Fibroblast of lung (primary cell): ENCODE results near the gene PAPLN. TPM values are rescaled to one million over a fixed set of nuclear protein-coding genes. Genes with fewer than 3 reads are reported as not detected.

ENCODE experiments used
- DNase-seq, 2 donors: peaks; one replicate each; pipeline versions ENCODE4 v3.0.0 to v3.0.0-alpha.2; 2010; ENCODE audit warnings: low read depth in 2 of 2
- H2AFZ ChIP-seq: 2 replicates; pipeline ENCODE4 v1.5.1; 2012; ENCODE audit warnings: low read length, control low read depth, inconsistent platforms
- H3K27ac ChIP-seq: 2 replicates; pipeline ENCODE4 v1.5.1; 2011; ENCODE audit warnings: low read length, control low read depth; ENCODE audit not compliant: insufficient read depth
- H3K27me3 ChIP-seq: 2 replicates; pipeline ENCODE4 v1.5.1; 2011; ENCODE audit warnings: mild to moderate bottlenecking, low read length; ENCODE audit not compliant: control insufficient read depth, insufficient read depth
- H3K36me3 ChIP-seq: 2 replicates; pipeline ENCODE4 v1.5.1; 2011; ENCODE audit warnings: low read length; ENCODE audit not compliant: control insufficient read depth, insufficient read depth
- H3K4me1 ChIP-seq: 2 replicates; pipeline ENCODE4 v1.5.1; 2011; ENCODE audit warnings: low read length; ENCODE audit not compliant: control insufficient read depth, insufficient read depth; ENCODE audit errors: extremely low read depth
- H3K4me2 ChIP-seq: 2 replicates; pipeline ENCODE4 v1.5.1; 2011; ENCODE audit warnings: low read length, control low read depth; ENCODE audit not compliant: insufficient read depth; ENCODE audit errors: extremely low read depth
- H3K4me3 ChIP-seq, 4 experiments: fragments of 200-600 bp in 1 of 4; sonication (generic) in 1 of 4; replicated peaks in 1 of 4; 2 replicates each; pipeline ENCODE4 v1.5.1; 2011 to 2016; ENCODE audit warnings: low read length in 4 of 4, low read depth in 3 of 4, mild to moderate bottlenecking in 3 of 4, control low read depth in 2 of 4, inconsistent platforms in 1 of 4, mixed read lengths in 1 of 4; ENCODE audit not compliant: insufficient read depth in 1 of 4; ENCODE audit errors: control extremely low read depth in 1 of 4
- H3K79me2 ChIP-seq: 2 replicates; pipeline ENCODE4 v1.5.1; 2012; ENCODE audit warnings: mild to moderate bottlenecking, low read length, inconsistent platforms; ENCODE audit not compliant: control insufficient read depth, insufficient read depth
- H3K9ac ChIP-seq: 2 replicates; pipeline ENCODE4 v1.5.1; 2011; ENCODE audit warnings: mild to moderate bottlenecking, low read length, control low read depth; ENCODE audit not compliant: insufficient read depth
- H3K9me3 ChIP-seq: 2 replicates; pipeline ENCODE4 v1.5.1; 2012; ENCODE audit warnings: low read depth, low read length; ENCODE audit not compliant: control insufficient read depth, insufficient read depth
- H4K20me1 ChIP-seq: 2 replicates; pipeline ENCODE4 v1.5.1; 2011; ENCODE audit warnings: low read length; ENCODE audit not compliant: control insufficient read depth, insufficient read depth; ENCODE audit errors: extremely low read depth
- EZH2 ChIP-seq: IDR thresholded peaks from 2 replicates; pipeline ENCODE4 v1.5.1; 2012; ENCODE audit warnings: low read length, control low read depth, mild to moderate bottlenecking; ENCODE audit errors: missing control alignments
- polyA plus RNA-seq, 2 donors: library from polyadenylated mRNA; depleted of rRNA in 1 of 2; stranded (reverse) in 1 of 2; unstranded in 1 of 2; fragments of >200 nt; gene quantifications; 2 replicates each; pipeline ENCODE4 v1.2.1, GENCODE V29; 2011 to 2012; ENCODE audit warnings: missing spikeins in 1 of 2
- total RNA-seq: library from RNA; depleted of rRNA; stranded (reverse); fragments of >200 nt; gene quantifications from 2 replicates; pipeline ENCODE4 v1.2.1, GENCODE V29; 2014
- TF ChIP-seq, protein P1 (sequence below), 2 donors: IDR thresholded peaks in 1 of 2; conservative IDR thresholded peaks in 1 of 2; 1 replicate in 1 of 2; 2 replicates in 1 of 2; pipeline ENCODE4 v1.5.1; 2011 to 2012; ENCODE audit warnings: low read length in 2 of 2, control low read depth in 1 of 2, inconsistent platforms in 1 of 2, low read depth in 1 of 2, mild to moderate bottlenecking in 1 of 2

PAPLN gene
- total and polyA plus RNA-seq, 2 donors (not counting 1 experiment from before 2014, with no cell fraction given): 1.3 to 6.9 TPM

DNA sequence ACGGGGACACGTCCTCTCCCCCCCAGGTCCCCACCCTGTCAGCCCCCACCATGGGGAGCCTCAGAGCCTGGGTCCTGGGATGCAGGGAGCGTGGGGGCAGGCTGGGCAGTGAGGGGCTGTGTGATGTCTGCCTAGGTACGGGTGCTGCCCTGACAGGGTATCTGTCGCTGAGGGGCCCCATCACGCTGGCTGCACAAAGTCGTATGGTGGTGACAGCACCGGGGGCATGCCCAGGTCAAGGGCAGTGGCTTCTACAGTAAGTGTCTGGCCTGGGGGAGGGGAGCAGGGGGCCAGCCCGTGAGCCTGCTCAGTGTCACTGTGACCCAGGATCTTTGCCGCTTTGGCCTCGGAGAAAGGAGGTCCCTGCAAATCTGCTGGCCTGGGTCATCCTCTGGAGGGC is 23.3 kb downstream of the PAPLN start:
- no peak overlapping the region for H3K9ac ChIP-seq
- no peaks in the 10 kb centered on the region for H3K36me3 ChIP-seq
- H3K79me2 ChIP-seq: no peaks in the 10 kb centered on the region
- H3K4me1 ChIP-seq: no peaks in the 10 kb centered on the region
- no peak for DNase-seq
- no peaks in the 10 kb centered on the region for H3K9me3 ChIP-seq
- no peak overlapping the region for H2AFZ ChIP-seq
- no peaks in the 10 kb centered on the region for H3K27me3 ChIP-seq
- H4K20me1 ChIP-seq: no peaks in the 10 kb centered on the region
- H3K4me3 ChIP-seq: no peak overlapping the region
- no peak for TF ChIP-seq EZH2
- TF ChIP-seq, protein P1, sequence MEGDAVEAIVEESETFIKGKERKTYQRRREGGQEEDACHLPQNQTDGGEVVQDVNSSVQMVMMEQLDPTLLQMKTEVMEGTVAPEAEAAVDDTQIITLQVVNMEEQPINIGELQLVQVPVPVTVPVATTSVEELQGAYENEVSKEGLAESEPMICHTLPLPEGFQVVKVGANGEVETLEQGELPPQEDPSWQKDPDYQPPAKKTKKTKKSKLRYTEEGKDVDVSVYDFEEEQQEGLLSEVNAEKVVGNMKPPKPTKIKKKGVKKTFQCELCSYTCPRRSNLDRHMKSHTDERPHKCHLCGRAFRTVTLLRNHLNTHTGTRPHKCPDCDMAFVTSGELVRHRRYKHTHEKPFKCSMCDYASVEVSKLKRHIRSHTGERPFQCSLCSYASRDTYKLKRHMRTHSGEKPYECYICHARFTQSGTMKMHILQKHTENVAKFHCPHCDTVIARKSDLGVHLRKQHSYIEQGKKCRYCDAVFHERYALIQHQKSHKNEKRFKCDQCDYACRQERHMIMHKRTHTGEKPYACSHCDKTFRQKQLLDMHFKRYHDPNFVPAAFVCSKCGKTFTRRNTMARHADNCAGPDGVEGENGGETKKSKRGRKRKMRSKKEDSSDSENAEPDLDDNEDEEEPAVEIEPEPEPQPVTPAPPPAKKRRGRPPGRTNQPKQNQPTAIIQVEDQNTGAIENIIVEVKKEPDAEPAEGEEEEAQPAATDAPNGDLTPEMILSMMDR (conservative IDR thresholded peaks at IDR 0.05 in 1 of 2, IDR thresholded peaks at IDR 0.05 in 1 of 2; ENCODE audit: low read depth in 1 of 2, low read length in 2 of 2): no peak
- H3K4me2 ChIP-seq: no peak overlapping the region
- H3K27ac ChIP-seq: no peak overlapping the region

- no peaks in the 10 kb centered on the region for H3K4me1 ChIP-seq
- no peak overlapping the region for H3K4me2 ChIP-seq
- no peak overlapping the region for H3K9ac ChIP-seq
- DNase-seq: no peak
- H3K9me3 ChIP-seq: no peaks in the 10 kb centered on the region
- no peaks in the 10 kb centered on the region for H3K79me2 ChIP-seq
- H2AFZ ChIP-seq: no peak overlapping the region
- no peaks in the 10 kb centered on the region for H3K27me3 ChIP-seq
- no peak for TF ChIP-seq EZH2
- TF ChIP-seq, protein P1 (conservative IDR thresholded peaks at IDR 0.05 in 1 of 2, IDR thresholded peaks at IDR 0.05 in 1 of 2; ENCODE audit: low read depth in 1 of 2, low read length in 2 of 2): no peak
- no peak overlapping the region for H3K4me3 ChIP-seq
- H3K27ac ChIP-seq: no peak overlapping the region
- H4K20me1 ChIP-seq: no peaks in the 10 kb centered on the region
- no peaks in the 10 kb centered on the region for H3K36me3 ChIP-seq
Measured at GRCh38 chr14:73261075-73261474, 23.8 kb downstream of the PAPLN start.

- no peak for DNase-seq
- H3K27me3 ChIP-seq: no peaks in the 10 kb centered on the region
- no peak overlapping the region for H2AFZ ChIP-seq
- no peaks in the 10 kb centered on the region for H3K79me2 ChIP-seq
- H3K27ac ChIP-seq: no peak overlapping the region
- H3K9ac ChIP-seq: no peak overlapping the region
- H3K9me3 ChIP-seq: no peaks in the 10 kb centered on the region
- no peak overlapping the region for H3K4me2 ChIP-seq
- H3K36me3 ChIP-seq: no peaks in the 10 kb centered on the region
- H3K4me3 ChIP-seq: no peak overlapping the region
- no peaks in the 10 kb centered on the region for H3K4me1 ChIP-seq
- no peaks in the 10 kb centered on the region for H4K20me1 ChIP-seq
- TF ChIP-seq, protein P1 (conservative IDR thresholded peaks at IDR 0.05 in 1 of 2, IDR thresholded peaks at IDR 0.05 in 1 of 2; ENCODE audit: low read depth in 1 of 2, low read length in 2 of 2): no peak
- no peak for TF ChIP-seq EZH2
Measured at GRCh38 chr14:73261520-73262426, 24.5 kb downstream of the PAPLN start.
